ENCODE results near the gene RNF7. TPM values are rescaled to one million over a fixed set of nuclear protein-coding genes. Genes with fewer than 3 reads are reported as not detected.
"Not testable (repeated sequence)": the region's sequence is repeated elsewhere in the genome, so short reads cannot be mapped to it uniquely, and the experiment has no call there.

The RNF7 gene
- total RNA-seq (2014; rRNA removed; shearing (Covaris generic)) = 107 and 139 TPM in 2 replicates

GRCh38 chr3:141738022-141738890 is at the start of gene RNF7:
Gene RNF7 (plus strand): TSS chr3:141738298. CDS start chr3:141738342, 44 bp downstream.
- DNase-seq (ENCODE audit: low read depth) = peak; percentile 95

- DNase-seq (ENCODE audit: low read depth) = no peak
These were observed 47.5 kb upstream of the RNF7 start for GRCh38 chr3:141690431-141691072.

- DNase-seq (ENCODE audit: low read depth) = not testable (repeated sequence)
These were observed 46.6 kb upstream of the RNF7 start for GRCh38 chr3:141691471-141691870.

GRCh38 chr3:141692973-141693372 is 45.1 kb upstream of the RNF7 start:
- not testable (repeated sequence) for DNase-seq (ENCODE audit: low read depth)

- DNase-seq (ENCODE audit: low read depth) = no peak
These were observed 38.8 kb upstream of the RNF7 start for GRCh38 chr3:141699324-141699723.

GRCh38 chr3:141699897-141700296 is 38.2 kb upstream of the RNF7 start:
- DNase-seq (ENCODE audit: low read depth) = no peak

GRCh38 chr3:141703367-141703766 is 34.7 kb upstream of the RNF7 start:
- DNase-seq (ENCODE audit: low read depth) = not testable (repeated sequence)

GRCh38 chr3:141707741-141708203 is 30.3 kb upstream of the RNF7 start:
- DNase-seq (ENCODE audit: low read depth) = peak; percentile 41

- DNase-seq (ENCODE audit: low read depth) = no peak
These were observed 29.7 kb upstream of the RNF7 start for GRCh38 chr3:141708367-141708766.

- no peak for DNase-seq (ENCODE audit: low read depth)
These were observed 28.9 kb upstream of the RNF7 start for GRCh38 chr3:141709126-141709770.

- DNase-seq (ENCODE audit: low read depth) = no peak
These were observed 28.0 kb upstream of the RNF7 start for GRCh38 chr3:141710121-141710520.

GRCh38 chr3:141710888-141711616 is 27.0 kb upstream of the RNF7 start:
- peak; percentile 74 for DNase-seq (ENCODE audit: low read depth)

- DNase-seq (ENCODE audit: low read depth) = no peak
These were observed 23.4 kb upstream of the RNF7 start for GRCh38 chr3:141714671-141715070.

- DNase-seq (ENCODE audit: low read depth) = no peak
These were observed 16.0 kb upstream of the RNF7 start for GRCh38 chr3:141722081-141722480.

- DNase-seq (ENCODE audit: low read depth) = no peak
These were observed 15.4 kb upstream of the RNF7 start for GRCh38 chr3:141722648-141723047.

- DNase-seq (ENCODE audit: low read depth) = no peak
These were observed 14.8 kb upstream of the RNF7 start for GRCh38 chr3:141723255-141723654.

- no peak for DNase-seq (ENCODE audit: low read depth)
These were observed 13.9 kb upstream of the RNF7 start for GRCh38 chr3:141724186-141724585.

GRCh38 chr3:141725036-141725435 is 13.1 kb upstream of the RNF7 start:
- DNase-seq (ENCODE audit: low read depth) = no peak

GRCh38 chr3:141726483-141726882 is 11.6 kb upstream of the RNF7 start:
- DNase-seq (ENCODE audit: low read depth) = no peak

- DNase-seq (ENCODE audit: low read depth) = peak; percentile 5
These were observed 9.7 kb upstream of the RNF7 start for GRCh38 chr3:141728355-141728892.

GRCh38 chr3:141729240-141729639 is 8.9 kb upstream of the RNF7 start:
- DNase-seq (ENCODE audit: low read depth) = no peak

Measured in RPMI7951 (cell line).